DND-41 (cell line): Measurements from ENCODE around the gene F11R.

Experiments
- CTCF ChIP-seq: IDR thresholded peaks from 2 replicates; pipeline ENCODE4 v1.5.1; 2012; ENCODE audit warnings: borderline replicate concordance, low read length, moderate library complexity, mild to moderate bottlenecking; ENCODE audit not compliant: poor library complexity, severe bottlenecking; ENCODE audit errors: extremely low read depth
- EZH2 ChIP-seq: IDR thresholded peaks from 3 replicates; pipeline ENCODE4 v1.6.1; 2012; ENCODE audit warnings: borderline replicate concordance, low read depth, mild to moderate bottlenecking, moderate library complexity, low read length, inconsistent platforms; ENCODE audit not compliant: severe bottlenecking

GRCh38 chr1:161066694-161067093, 45.7 kb upstream of the F11R start:
- no peak for TF ChIP-seq CTCF
- TF ChIP-seq EZH2 = no peak
